A549 (cell line): ENCODE results near the gene IKZF4. TPM values are rescaled to one million over a fixed set of nuclear protein-coding genes. Genes with fewer than 3 reads are reported as not detected.

Experiments used
- ATAC-seq, 2 experiments: fragments of 200-7000 bp in 1 of 2; fragments of >200 bp in 1 of 2; cut with Nextera tagmentation in 1 of 2; cut with Tn5 transposase in 1 of 2; 3 replicates each; pipeline versions ENCODE4 v1.8.0 to v1.9.1; 2018 to 2020; ENCODE audit warnings: mild to moderate bottlenecking in 1 of 2, moderate library complexity in 1 of 2
- CTCF ChIA-PET: fragments of 300-600 bp; sonication (Branson Sonifier 250); formaldehyde crosslinking; extraction: SDS; loops from one replicate; lab custom pipeline; 2021; ENCODE audit warnings: antibody characterized with exemption, inconsistent platforms; lab: Yijun Ruan, JAX
- POLR2A ChIA-PET: fragments of 350-600 bp; formaldehyde crosslinking; extraction: SDS; loops from one replicate; lab custom pipeline; 2021; ENCODE audit warnings: antibody characterized with exemption, inconsistent platforms; lab: Yijun Ruan, JAX
- DNase-seq, 2 experiments: peaks; one replicate each; pipeline versions ENCODE4 v3.0.0 to v3.0.0-alpha.2; 2011 to 2016; ENCODE audit warnings: low read depth in 1 of 2, low spot score in 1 of 2
- FAIRE-seq: peaks from 2 replicates; lab custom pipeline; 2011; peaks lifted over from hg19 to GRCh38; lab: Jason Lieb, UNC
- H3K27ac ChIP-seq, 2 experiments: fragments of >200 bp; sonication (Bioruptor Twin); formaldehyde crosslinking; 3 replicates each; pipeline ENCODE4 v1.5.1; 2016 to 2017
- H3K4me1 ChIP-seq: fragments of >200 bp; sonication (Bioruptor Twin); formaldehyde crosslinking; 3 replicates; pipeline ENCODE4 v1.6.1; 2016
- H3K4me2 ChIP-seq: fragments of >200 bp; sonication (Bioruptor Twin); formaldehyde crosslinking; 3 replicates; pipeline ENCODE4 v1.6.1; 2016
- H3K4me3 ChIP-seq: fragments of >200 bp; sonication (Bioruptor Twin); formaldehyde crosslinking; 3 replicates; pipeline ENCODE4 v1.5.1; 2016
- H3K9me3 ChIP-seq: fragments of >200 bp; sonication (Bioruptor Twin); formaldehyde crosslinking; 3 replicates; pipeline ENCODE4 v1.6.1; 2016
- CBX8 ChIP-seq: fragments of 200-600 bp; sonication (generic); IDR thresholded peaks from 2 replicates; pipeline ENCODE4 v1.6.1; 2016
- CEBPB ChIP-seq, 2 experiments: fragments of >200 bp in 1 of 2; sonication (Bioruptor Twin) in 1 of 2; formaldehyde crosslinking in 1 of 2; IDR thresholded peaks; 2 replicates each; pipeline ENCODE4 v1.6.1; 2012 to 2016
- CHD2 ChIP-seq: fragments of 150-350 bp; IDR thresholded peaks from 2 replicates; pipeline ENCODE4 v1.6.1; 2014; ENCODE audit warnings: low read length; ENCODE audit not compliant: partially characterized antibody
- CHD4 ChIP-seq: fragments of 200-600 bp; sonication (generic); IDR thresholded peaks from 2 replicates; pipeline ENCODE4 v1.6.1; 2016; ENCODE audit warnings: antibody characterized with exemption, mild to moderate bottlenecking, borderline replicate concordance
- EHF ChIP-seq: fragments of 250-450 bp; sonication (Bioruptor Pico); IDR thresholded peaks from 2 replicates; pipeline ENCODE4 v1.5.0; 2020; ENCODE audit warnings: mild to moderate bottlenecking
- ESRRA ChIP-seq: fragments of 150-350 bp; IDR thresholded peaks from 2 replicates; pipeline ENCODE4 v1.6.1; 2014; ENCODE audit warnings: mild to moderate bottlenecking, low read length, borderline replicate concordance
- HEYL ChIP-seq: fragments of 250-450 bp; sonication (Bioruptor Pico); IDR thresholded peaks from 2 replicates; pipeline ENCODE4 v1.8.0; 2021; ENCODE audit warnings: mild to moderate bottlenecking, moderate library complexity
- HOXA7 ChIP-seq: fragments of 250-450 bp; sonication (Bioruptor Pico); IDR thresholded peaks from 2 replicates; pipeline ENCODE4 v1.5.0; 2020; ENCODE audit warnings: mild to moderate bottlenecking, moderate library complexity
- HOXB13 ChIP-seq: fragments of 250-450 bp; sonication (Bioruptor Pico); IDR thresholded peaks from 2 replicates; pipeline ENCODE4 v1.5.0; 2020; ENCODE audit warnings: low read depth, mild to moderate bottlenecking, moderate library complexity
- HOXB5 ChIP-seq: fragments of 250-450 bp; sonication (Bioruptor Pico); IDR thresholded peaks from 2 replicates; pipeline ENCODE4 v1.5.0; 2020; ENCODE audit warnings: mild to moderate bottlenecking, moderate library complexity
- NR3C1 ChIP-seq: fragments of >200 bp; sonication (Bioruptor Twin); formaldehyde crosslinking; IDR thresholded peaks from 3 replicates; pipeline ENCODE4 v1.6.1; 2017
- POLR2A ChIP-seq: IDR thresholded peaks from 2 replicates; pipeline ENCODE4 v1.6.1; 2012; ENCODE audit warnings: mild to moderate bottlenecking, low read length
- RAD21 ChIP-seq, 2 experiments: fragments of >200 bp in 1 of 2; sonication (Bioruptor Twin) in 1 of 2; formaldehyde crosslinking in 1 of 2; IDR thresholded peaks in 1 of 2; conservative IDR thresholded peaks in 1 of 2; 2 replicates in 1 of 2; 3 replicates in 1 of 2; pipeline ENCODE4 v1.6.1; 2012 to 2018; ENCODE audit warnings: inconsistent platforms in 1 of 2
- RARB ChIP-seq: fragments of 250-450 bp; sonication (Bioruptor Pico); IDR thresholded peaks from 2 replicates; pipeline ENCODE4 v1.8.0; 2021; ENCODE audit warnings: mild to moderate bottlenecking, moderate library complexity
- RCOR1 ChIP-seq: fragments of 150-350 bp; IDR thresholded peaks from 2 replicates; pipeline ENCODE4 v1.6.1; 2014; ENCODE audit warnings: antibody characterized with exemption, low read length, low read depth
- ZNF302 ChIP-seq: fragments of 250-450 bp; sonication (Bioruptor Pico); IDR thresholded peaks from 2 replicates; pipeline ENCODE4 v1.9.0; 2021; ENCODE audit warnings: inconsistent platforms, mild to moderate bottlenecking, moderate library complexity
- WGBS: methylation state at CpG from one replicate; pipeline ENCODE4 v1.1.6; 2017; ENCODE audit errors: missing lambda C conversion rate; 5-methylcytosine and 5-hydroxymethylcytosine counted together
- polyA plus RNA-seq, 4 experiments: library from polyadenylated mRNA; depleted of rRNA in 3 of 4; stranded (reverse); fragments of >200 nt; fragmentation: RNase III in 1 of 4; extraction: RNeasy Plus Mini Kit Qiagen cat#74134 plus additional on column Dnase treatment in 1 of 4; gene quantifications; 2 replicates in 3 of 4; 3 replicates in 1 of 4; pipeline ENCODE4 v1.2.3, GENCODE V29; 2011 to 2017
- TF ChIP-seq, protein P1 (sequence below): fragments of 200-600 bp; sonication (generic); IDR thresholded peaks from 2 replicates; pipeline ENCODE4 v1.6.1; 2016; ENCODE audit warnings: antibody characterized with exemption, mild to moderate bottlenecking, moderate library complexity
- TF ChIP-seq, protein P2 (sequence below): fragments of >200 bp; sonication (Bioruptor Twin); formaldehyde crosslinking; IDR thresholded peaks from 3 replicates; pipeline ENCODE4 v1.5.1; 2016
- TF ChIP-seq, protein P3 (sequence below): IDR thresholded peaks from 2 replicates; pipeline ENCODE4 v1.6.1; 2012
- TF ChIP-seq, protein P4 (sequence below): fragments of 250-450 bp; sonication (Bioruptor Pico); IDR thresholded peaks from 2 replicates; pipeline ENCODE4 v1.5.0; 2021; ENCODE audit warnings: mild to moderate bottlenecking, moderate library complexity, borderline replicate concordance
- TF ChIP-seq, protein P5 (sequence below): fragments of >200 bp; sonication (Bioruptor Twin); formaldehyde crosslinking; IDR thresholded peaks from 2 replicates; pipeline ENCODE4 v1.6.1; 2016
- TF ChIP-seq, protein P6 (sequence below): IDR thresholded peaks from 2 replicates; pipeline ENCODE4 v1.6.1; 2012; ENCODE audit warnings: low read depth, borderline replicate concordance

The IKZF4 gene
- polyA plus RNA-seq, 2 of the 4 experiments (the other 2 are of a cell fraction) = 2.0 TPM

DNA sequence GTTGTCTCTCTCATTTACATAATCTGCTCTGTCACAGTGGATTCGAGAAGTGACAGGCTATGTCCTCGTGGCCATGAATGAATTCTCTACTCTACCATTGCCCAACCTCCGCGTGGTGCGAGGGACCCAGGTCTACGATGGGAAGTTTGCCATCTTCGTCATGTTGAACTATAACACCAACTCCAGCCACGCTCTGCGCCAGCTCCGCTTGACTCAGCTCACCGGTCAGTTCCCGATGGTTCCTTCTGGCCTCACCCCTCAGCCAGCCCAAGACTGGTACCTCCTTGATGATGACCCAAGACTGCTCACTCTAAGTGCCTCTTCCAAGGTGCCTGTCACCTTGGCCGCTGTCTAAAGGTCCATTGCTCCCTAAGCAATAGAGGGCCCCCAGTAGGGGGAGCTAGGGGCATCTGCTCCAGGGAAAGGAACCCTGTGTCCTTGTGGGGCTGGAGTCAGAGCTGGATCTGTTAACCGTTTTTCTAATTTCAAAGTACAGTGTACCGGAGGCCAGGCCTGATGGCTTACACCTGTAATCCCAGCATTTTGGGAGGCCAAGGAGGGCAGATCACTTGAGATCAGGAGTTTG lies 64.2 kb downstream of the IKZF4 start:
- FAIRE-seq (no peak), DNase-seq (peak; percentile 53 to 62), ATAC-seq (peak in 1 of 2 experiments; percentile 65; a peak in 3 of 6 replicates)
- Histone ChIP-seq H3K9me3 (no peaks in the 10 kb centered on the region), H3K27ac (no peak overlapping the region), H3K4me2 (no peak overlapping the region), H3K4me1 (peaks cover 30% of the 10 kb centered on the region), H3K4me3 (no peak overlapping the region)
- CTCF ChIA-PET = interaction anchor here (0.5 to 1.9 kb wide), 6 partner anchors 12 to 55 kb away, joined by 3 to 6 read pairs (median 4); no protein-coding TSS in a partner anchor
- no peak for TF ChIP-seq EHF (CRISPR knock-in tag)
- peak in 1 of 2 experiments; percentile 42; a peak in 2 of 5 replicates for TF ChIP-seq RAD21 (conservative IDR thresholded peaks at IDR 0.05 in 1 of 2, IDR thresholded peaks at IDR 0.05 in 1 of 2)
- no peak for TF ChIP-seq HOXA7
- peak; percentile 73; the same call in 1 of the 2 replicates for TF ChIP-seq ESRRA
- TF ChIP-seq, protein P1, sequence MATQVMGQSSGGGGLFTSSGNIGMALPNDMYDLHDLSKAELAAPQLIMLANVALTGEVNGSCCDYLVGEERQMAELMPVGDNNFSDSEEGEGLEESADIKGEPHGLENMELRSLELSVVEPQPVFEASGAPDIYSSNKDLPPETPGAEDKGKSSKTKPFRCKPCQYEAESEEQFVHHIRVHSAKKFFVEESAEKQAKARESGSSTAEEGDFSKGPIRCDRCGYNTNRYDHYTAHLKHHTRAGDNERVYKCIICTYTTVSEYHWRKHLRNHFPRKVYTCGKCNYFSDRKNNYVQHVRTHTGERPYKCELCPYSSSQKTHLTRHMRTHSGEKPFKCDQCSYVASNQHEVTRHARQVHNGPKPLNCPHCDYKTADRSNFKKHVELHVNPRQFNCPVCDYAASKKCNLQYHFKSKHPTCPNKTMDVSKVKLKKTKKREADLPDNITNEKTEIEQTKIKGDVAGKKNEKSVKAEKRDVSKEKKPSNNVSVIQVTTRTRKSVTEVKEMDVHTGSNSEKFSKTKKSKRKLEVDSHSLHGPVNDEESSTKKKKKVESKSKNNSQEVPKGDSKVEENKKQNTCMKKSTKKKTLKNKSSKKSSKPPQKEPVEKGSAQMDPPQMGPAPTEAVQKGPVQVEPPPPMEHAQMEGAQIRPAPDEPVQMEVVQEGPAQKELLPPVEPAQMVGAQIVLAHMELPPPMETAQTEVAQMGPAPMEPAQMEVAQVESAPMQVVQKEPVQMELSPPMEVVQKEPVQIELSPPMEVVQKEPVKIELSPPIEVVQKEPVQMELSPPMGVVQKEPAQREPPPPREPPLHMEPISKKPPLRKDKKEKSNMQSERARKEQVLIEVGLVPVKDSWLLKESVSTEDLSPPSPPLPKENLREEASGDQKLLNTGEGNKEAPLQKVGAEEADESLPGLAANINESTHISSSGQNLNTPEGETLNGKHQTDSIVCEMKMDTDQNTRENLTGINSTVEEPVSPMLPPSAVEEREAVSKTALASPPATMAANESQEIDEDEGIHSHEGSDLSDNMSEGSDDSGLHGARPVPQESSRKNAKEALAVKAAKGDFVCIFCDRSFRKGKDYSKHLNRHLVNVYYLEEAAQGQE = no peak
- TF ChIP-seq, protein P2, sequence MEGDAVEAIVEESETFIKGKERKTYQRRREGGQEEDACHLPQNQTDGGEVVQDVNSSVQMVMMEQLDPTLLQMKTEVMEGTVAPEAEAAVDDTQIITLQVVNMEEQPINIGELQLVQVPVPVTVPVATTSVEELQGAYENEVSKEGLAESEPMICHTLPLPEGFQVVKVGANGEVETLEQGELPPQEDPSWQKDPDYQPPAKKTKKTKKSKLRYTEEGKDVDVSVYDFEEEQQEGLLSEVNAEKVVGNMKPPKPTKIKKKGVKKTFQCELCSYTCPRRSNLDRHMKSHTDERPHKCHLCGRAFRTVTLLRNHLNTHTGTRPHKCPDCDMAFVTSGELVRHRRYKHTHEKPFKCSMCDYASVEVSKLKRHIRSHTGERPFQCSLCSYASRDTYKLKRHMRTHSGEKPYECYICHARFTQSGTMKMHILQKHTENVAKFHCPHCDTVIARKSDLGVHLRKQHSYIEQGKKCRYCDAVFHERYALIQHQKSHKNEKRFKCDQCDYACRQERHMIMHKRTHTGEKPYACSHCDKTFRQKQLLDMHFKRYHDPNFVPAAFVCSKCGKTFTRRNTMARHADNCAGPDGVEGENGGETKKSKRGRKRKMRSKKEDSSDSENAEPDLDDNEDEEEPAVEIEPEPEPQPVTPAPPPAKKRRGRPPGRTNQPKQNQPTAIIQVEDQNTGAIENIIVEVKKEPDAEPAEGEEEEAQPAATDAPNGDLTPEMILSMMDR = peak; percentile 31; the same call in 2 of the 3 replicates
- no peak for TF ChIP-seq HOXB13 (CRISPR knock-in tag)
- TF ChIP-seq, protein P3, sequence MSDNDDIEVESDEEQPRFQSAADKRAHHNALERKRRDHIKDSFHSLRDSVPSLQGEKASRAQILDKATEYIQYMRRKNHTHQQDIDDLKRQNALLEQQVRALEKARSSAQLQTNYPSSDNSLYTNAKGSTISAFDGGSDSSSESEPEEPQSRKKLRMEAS = no peak
- TF ChIP-seq RCOR1 = no peak
- TF ChIP-seq, protein P4, sequence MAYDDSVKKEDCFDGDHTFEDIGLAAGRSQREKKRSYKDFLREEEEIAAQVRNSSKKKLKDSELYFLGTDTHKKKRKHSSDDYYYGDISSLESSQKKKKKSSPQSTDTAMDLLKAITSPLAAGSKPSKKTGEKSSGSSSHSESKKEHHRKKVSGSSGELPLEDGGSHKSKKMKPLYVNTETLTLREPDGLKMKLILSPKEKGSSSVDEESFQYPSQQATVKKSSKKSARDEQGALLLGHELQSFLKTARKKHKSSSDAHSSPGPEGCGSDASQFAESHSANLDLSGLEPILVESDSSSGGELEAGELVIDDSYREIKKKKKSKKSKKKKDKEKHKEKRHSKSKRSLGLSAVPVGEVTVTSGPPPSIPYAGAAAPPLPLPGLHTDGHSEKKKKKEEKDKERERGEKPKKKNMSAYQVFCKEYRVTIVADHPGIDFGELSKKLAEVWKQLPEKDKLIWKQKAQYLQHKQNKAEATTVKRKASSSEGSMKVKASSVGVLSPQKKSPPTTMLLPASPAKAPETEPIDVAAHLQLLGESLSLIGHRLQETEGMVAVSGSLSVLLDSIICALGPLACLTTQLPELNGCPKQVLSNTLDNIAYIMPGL (CRISPR knock-in tag) = no peak
- no peak for TF ChIP-seq POLR2A
- TF ChIP-seq CHD4 = no peak
- TF ChIP-seq CBX8 = no peak
- TF ChIP-seq HOXB5 (CRISPR knock-in tag) = no peak
- TF ChIP-seq, protein P5, sequence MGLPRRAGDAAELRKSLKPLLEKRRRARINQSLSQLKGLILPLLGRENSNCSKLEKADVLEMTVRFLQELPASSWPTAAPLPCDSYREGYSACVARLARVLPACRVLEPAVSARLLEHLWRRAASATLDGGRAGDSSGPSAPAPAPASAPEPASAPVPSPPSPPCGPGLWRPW = no peak
- POLR2A ChIA-PET = interaction anchor here (2.1 kb wide), 1 partner anchor 19 kb away, joined by 6 read pairs; the partner anchor contains the start of gene PA2G4
- WGBS = 81% methylated on average over 15 of the region's 15 CpGs

DNA sequence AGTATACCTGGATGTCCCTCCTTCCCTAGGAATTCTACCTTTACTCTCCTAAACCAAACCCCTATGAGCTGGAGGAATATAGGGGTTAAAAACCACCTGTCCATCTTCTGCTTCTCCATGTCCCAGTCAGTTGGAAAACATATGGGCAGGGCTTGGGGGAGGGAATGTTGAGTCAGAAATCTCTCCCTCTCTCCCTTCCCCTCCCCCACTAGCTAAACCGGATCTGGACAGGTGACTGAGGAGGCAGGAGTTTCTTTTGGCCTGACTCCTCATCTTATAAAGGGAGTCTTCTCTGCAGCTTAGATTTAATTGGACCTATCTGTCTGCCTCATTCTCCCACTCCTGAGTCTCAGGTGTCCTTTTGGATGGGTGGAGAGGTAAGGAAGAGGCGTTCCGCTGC lies 65.3 kb downstream of the IKZF4 start:
- no peak for ATAC-seq
- CTCF ChIA-PET = interaction anchor here (1.3 to 1.9 kb wide), 5 partner anchors 11 to 56 kb away, joined by 4 to 6 read pairs (median 5); partner anchors contain the start of gene ZC3H10
- 77% methylated on average over 3 of the region's 3 CpGs for WGBS
- no peak overlapping the region for H3K27ac ChIP-seq
- TF ChIP-seq RARB (no peak), HEYL (CRISPR knock-in tag) (no peak), CHD2 (no peak), CEBPB (IDR thresholded peaks at IDR 0.05) (no peak), NR3C1 (no peak), ZNF302 (no peak)
- TF ChIP-seq, protein P6, sequence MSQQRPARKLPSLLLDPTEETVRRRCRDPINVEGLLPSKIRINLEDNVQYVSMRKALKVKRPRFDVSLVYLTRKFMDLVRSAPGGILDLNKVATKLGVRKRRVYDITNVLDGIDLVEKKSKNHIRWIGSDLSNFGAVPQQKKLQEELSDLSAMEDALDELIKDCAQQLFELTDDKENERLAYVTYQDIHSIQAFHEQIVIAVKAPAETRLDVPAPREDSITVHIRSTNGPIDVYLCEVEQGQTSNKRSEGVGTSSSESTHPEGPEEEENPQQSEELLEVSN = no peak
- TF ChIP-seq, all 56 proteins: peak for 0
- peaks cover 19% of the 10 kb centered on the region for H3K4me1 ChIP-seq
- H3K4me2 ChIP-seq = no peak overlapping the region
- FAIRE-seq (no peak), DNase-seq (no peak)
- POLR2A ChIA-PET = interaction anchor here (0.7 to 2.1 kb wide), 2 partner anchors 18 to 172 kb away, joined by 4 to 6 read pairs; partner anchors contain the start of gene PA2G4
- no peaks in the 10 kb centered on the region for H3K9me3 ChIP-seq
- H3K4me3 ChIP-seq = no peak overlapping the region
